Vagina (tissue), 2 donors: ENCODE results near the gene MORN4. TPM values are rescaled to one million over a fixed set of nuclear protein-coding genes. Genes with fewer than 3 reads are reported as not detected.
"Not testable (repeated sequence)": the region's sequence is repeated elsewhere in the genome, so short reads cannot be mapped to it uniquely, and the experiment has no call there.

Experiments used
- DNase-seq, 2 donors: peaks; one replicate each; pipeline ENCODE4 v3.0.0-alpha.2; 2017; ENCODE audit errors: extremely low spot score in 2 of 2
- H3K27ac ChIP-seq: fragments of 200-600 bp; sonication (generic); one replicate; pipeline ENCODE4 v1.5.1; 2019
- H3K27me3 ChIP-seq: fragments of 200-600 bp; sonication (generic); one replicate; pipeline ENCODE4 v1.5.1; 2019
- H3K36me3 ChIP-seq, 2 donors: fragments of 200-600 bp; sonication (generic); one replicate each; pipeline ENCODE4 v1.5.1; 2017 to 2019
- H3K4me1 ChIP-seq: fragments of 200-600 bp; sonication (generic); one replicate; pipeline ENCODE4 v1.5.1; 2019
- H3K4me3 ChIP-seq, 2 donors: fragments of 200-600 bp; sonication (generic); 1 replicate in 1 of 2; 2 replicates in 1 of 2; pipeline ENCODE4 v1.5.1; 2016 to 2019
- H3K9me3 ChIP-seq: fragments of 200-600 bp; sonication (generic); one replicate; pipeline ENCODE4 v1.5.1; 2019
- CTCF ChIP-seq, 3 experiments: fragments of 450-650 bp in 2 of 3; fragments of 200-600 bp in 1 of 3; sonication (generic) in 1 of 3; IDR thresholded peaks; one replicate each; pipeline ENCODE4 v1.5.1; 2017 to 2019; ENCODE audit warnings: antibody characterized with exemption in 3 of 3, mild to moderate bottlenecking in 2 of 3, moderate library complexity in 2 of 3
- POLR2A ChIP-seq, 2 donors: fragments of 450-650 bp; IDR thresholded peaks; one replicate each; pipeline ENCODE4 v1.6.1; 2017; ENCODE audit warnings: antibody characterized with exemption in 2 of 2, mild to moderate bottlenecking in 2 of 2, moderate library complexity in 2 of 2
- POLR2AphosphoS5 ChIP-seq, 2 donors: sonication (generic); formaldehyde crosslinking; IDR thresholded peaks; one replicate each; pipeline ENCODE4 v1.9.0; 2017; ENCODE audit warnings: antibody characterized with exemption in 2 of 2, mild to moderate bottlenecking in 2 of 2, low read depth in 1 of 2; ENCODE audit not compliant: insufficient read depth in 1 of 2
- intact Hi-C: fragments of 100-400 bp; cut with DNase I; formaldehyde crosslinking; loops from one replicate; pipeline ENCODE4 v1.15.1; 2023
- total RNA-seq: library from RNA; depleted of rRNA; stranded (reverse); fragments of >200 nt; gene quantifications from one replicate; pipeline ENCODE4 v1.2.3, GENCODE V29; 2016

Gene MORN4
- total RNA-seq, 1 donor from 2014 or later: 1.7 TPM

GRCh38 chr10:97578171-97578844 lies 55.0 kb downstream of the MORN4 start:
- H3K9me3 ChIP-seq: no peaks in the 10 kb centered on the region
- H3K36me3 ChIP-seq: no peaks in the 10 kb centered on the region
- DNase-seq: no peak
- no peak overlapping the region for H3K4me3 ChIP-seq
- no peaks in the 10 kb centered on the region for H3K27me3 ChIP-seq
- H3K27ac ChIP-seq: no peak overlapping the region
- H3K4me1 ChIP-seq: peaks cover 8% of the 10 kb centered on the region
- intact Hi-C loops: no loop called here
- TF ChIP-seq CTCF (IDR thresholded peaks at IDR 0.05) (no peak), POLR2A (IDR thresholded peaks at IDR 0.05) (no peak), POLR2AphosphoS5 (IDR thresholded peaks at IDR 0.05; ENCODE audit: insufficient read depth in 1 of 2, low read depth in 1 of 2) (no peak)

GRCh38 chr10:97577701-97578100 lies 55.6 kb downstream of the MORN4 start:
- intact Hi-C loops: no loop called here
- H3K27ac ChIP-seq: no peak overlapping the region

GRCh38 chr10:97576487-97576886 lies 56.8 kb downstream of the MORN4 start:
- H3K9me3 ChIP-seq, intact Hi-C loops, H3K27me3 ChIP-seq, H3K36me3 ChIP-seq, H3K27ac ChIP-seq, H3K4me3 ChIP-seq, DNase-seq: not testable (repeated sequence)
- H3K4me1 ChIP-seq: peaks cover 23% of the 10 kb centered on the region

More at GRCh38 chr10:97577701-97578100, 55.6 kb downstream of the MORN4 start:
- Histone ChIP-seq H3K4me1 (peaks cover 14% of the 10 kb centered on the region), H3K27me3 (no peaks in the 10 kb centered on the region), H3K9me3 (no peaks in the 10 kb centered on the region), H3K36me3 (no peaks in the 10 kb centered on the region), H3K4me3 (no peak overlapping the region)
- TF ChIP-seq CTCF (IDR thresholded peaks at IDR 0.05) (no peak), POLR2A (IDR thresholded peaks at IDR 0.05) (no peak), POLR2AphosphoS5 (IDR thresholded peaks at IDR 0.05; ENCODE audit: insufficient read depth in 1 of 2, low read depth in 1 of 2) (no peak)
- no peak for DNase-seq

- no peaks in the 10 kb centered on the region for H3K27me3 ChIP-seq
- peaks cover 36% of the 10 kb centered on the region for H3K4me1 ChIP-seq
- H3K36me3 ChIP-seq: peaks cover 0 to 3% of the 10 kb centered on the region in 2 donors
- no peak for DNase-seq
- TF ChIP-seq POLR2A (IDR thresholded peaks at IDR 0.05): no peak
- no peaks in the 10 kb centered on the region for H3K9me3 ChIP-seq
- H3K4me3 ChIP-seq: no peak overlapping the region
- intact Hi-C loops: no loop called here
- no peak overlapping the region for H3K27ac ChIP-seq
Observed at GRCh38 chr10:97575127-97575668, 58.1 kb downstream of the MORN4 start.

GRCh38 chr10:97574374-97575126 lies 58.8 kb downstream of the MORN4 start:
- TF ChIP-seq POLR2AphosphoS5 (IDR thresholded peaks at IDR 0.05; ENCODE audit: insufficient read depth in 1 of 2, low read depth in 1 of 2) (peak in 1 of 2 donors; percentile 48), POLR2A (IDR thresholded peaks at IDR 0.05) (no peak)
- no peaks in the 10 kb centered on the region for H3K9me3 ChIP-seq
- DNase-seq: no peak
- H3K4me3 ChIP-seq: no peak overlapping the region
- H3K36me3 ChIP-seq: peaks cover 0 to 9% of the 10 kb centered on the region in 2 donors
- H3K27ac ChIP-seq: no peak overlapping the region
- intact Hi-C loops: loop anchor here (5.0 kb wide), 1 partner anchor 38 kb away; no protein-coding TSS in a partner anchor
- H3K4me1 ChIP-seq: peaks cover 41% of the 10 kb centered on the region
- H3K27me3 ChIP-seq: no peaks in the 10 kb centered on the region

- DNase-seq: no peak
- intact Hi-C loops: loop anchor here (5.0 kb wide), 1 partner anchor 39 kb away; no protein-coding TSS in a partner anchor
- TF ChIP-seq POLR2A (IDR thresholded peaks at IDR 0.05) (no peak), POLR2AphosphoS5 (IDR thresholded peaks at IDR 0.05; ENCODE audit: insufficient read depth in 1 of 2, low read depth in 1 of 2) (no peak), CTCF (IDR thresholded peaks at IDR 0.05) (no peak)
- H3K4me1 ChIP-seq: peaks cover 41% of the 10 kb centered on the region
- no peak overlapping the region for H3K27ac ChIP-seq
- H3K4me3 ChIP-seq: no peak overlapping the region
- no peaks in the 10 kb centered on the region for H3K27me3 ChIP-seq
- no peaks in the 10 kb centered on the region for H3K9me3 ChIP-seq
- H3K36me3 ChIP-seq: peaks cover 0 to 16% of the 10 kb centered on the region in 2 donors
Observed at GRCh38 chr10:97573672-97574071, 59.6 kb downstream of the MORN4 start.
